Retina (tissue), 1 donor: Measurements from ENCODE around the gene CLDN24.

ENCODE experiments used
- DNase-seq: peaks from one replicate; pipeline ENCODE4 v3.0.0-alpha.2; 2016

The CLDN24 gene

DNA sequence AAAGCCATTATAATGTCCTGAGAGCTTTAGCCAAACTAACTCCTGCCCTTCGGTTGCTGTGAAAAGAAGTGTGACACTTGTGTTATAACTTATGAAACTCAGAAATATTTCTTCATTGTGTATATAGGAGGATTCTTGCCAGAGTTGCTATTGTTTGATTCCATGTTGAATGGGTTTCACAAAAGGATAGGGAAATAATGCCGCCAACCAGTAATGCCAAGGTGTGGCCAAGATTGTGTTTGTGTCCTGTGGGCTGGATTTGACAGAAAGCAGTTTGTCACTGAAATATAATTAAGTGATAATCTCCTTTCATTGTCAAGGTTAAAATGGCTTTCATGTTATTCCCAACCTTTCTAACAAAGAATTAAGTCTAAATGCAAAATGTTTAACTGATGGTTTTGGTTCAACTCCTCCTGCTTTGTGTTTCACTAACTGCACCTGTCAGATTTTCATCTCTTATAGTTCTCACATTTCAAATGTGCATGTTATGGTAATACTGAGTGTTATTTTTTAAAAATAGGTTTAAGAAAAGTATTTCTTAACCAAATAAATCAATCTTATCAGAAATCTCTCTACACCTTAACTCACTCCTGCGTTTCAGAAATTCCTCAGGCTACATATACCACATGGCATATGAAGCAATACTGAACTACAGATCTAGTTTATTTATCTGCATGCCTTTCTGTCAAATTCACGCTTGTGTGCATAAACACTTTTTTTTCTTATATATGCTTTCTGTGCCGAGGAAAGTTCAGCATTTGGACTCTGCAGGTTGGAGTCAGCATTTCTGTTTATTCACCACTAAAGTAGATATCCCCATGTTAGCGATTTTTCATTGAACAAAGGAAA is 1.8 kb downstream of the CLDN24 start, which contains the start of gene CLDN22:
TSS of gene CLDN22 (minus strand) at position 66 of the 849 bp plus-strand sequence. CDS start at position 8, 58 bp downstream.
- DNase-seq = no peak

- no peak for DNase-seq
Observed at GRCh38 chr4:183318656-183319055, 3.6 kb downstream of the CLDN24 start.

DNA sequence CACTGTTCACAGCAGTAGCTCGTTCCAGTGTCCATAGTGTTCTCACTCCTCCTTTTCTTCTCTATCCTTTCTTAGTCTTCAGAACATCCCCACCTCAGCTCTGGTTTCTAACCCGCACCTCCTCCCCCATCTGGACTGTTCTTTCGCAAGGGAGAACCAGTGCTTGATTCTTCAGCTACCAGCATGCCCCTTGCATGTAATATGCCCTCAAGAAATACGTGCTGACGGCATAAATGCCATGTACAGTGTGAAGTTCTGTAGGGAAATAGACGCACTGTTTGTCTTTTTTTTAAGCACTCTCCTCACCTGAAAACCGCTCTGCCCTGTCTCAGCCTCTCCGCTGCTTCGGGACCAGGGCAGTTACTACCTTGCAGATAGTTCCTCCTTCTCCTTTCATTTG is 7.4 kb downstream of the CLDN24 start:
- DNase-seq = no peak

DNA sequence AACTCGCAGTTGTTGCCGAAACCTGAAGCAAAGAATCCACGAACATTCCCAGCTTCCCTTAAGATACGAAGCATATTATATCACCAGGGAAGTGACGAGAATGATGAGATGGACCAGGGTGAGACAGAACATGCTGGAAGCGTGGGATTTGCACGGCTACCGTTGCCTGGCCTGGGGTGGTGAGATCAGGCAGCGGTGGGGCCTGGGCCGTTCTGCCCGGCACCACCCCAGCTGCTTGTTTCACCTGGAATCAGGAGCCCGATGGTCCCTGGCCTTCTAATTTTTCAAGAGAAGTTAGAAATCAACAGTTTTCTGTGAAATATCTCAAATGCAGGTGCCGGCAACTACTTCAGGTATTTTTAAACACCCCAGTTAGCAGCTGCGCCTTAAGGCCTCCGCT is 7.9 kb downstream of the CLDN24 start:
- no peak for DNase-seq

DNA sequence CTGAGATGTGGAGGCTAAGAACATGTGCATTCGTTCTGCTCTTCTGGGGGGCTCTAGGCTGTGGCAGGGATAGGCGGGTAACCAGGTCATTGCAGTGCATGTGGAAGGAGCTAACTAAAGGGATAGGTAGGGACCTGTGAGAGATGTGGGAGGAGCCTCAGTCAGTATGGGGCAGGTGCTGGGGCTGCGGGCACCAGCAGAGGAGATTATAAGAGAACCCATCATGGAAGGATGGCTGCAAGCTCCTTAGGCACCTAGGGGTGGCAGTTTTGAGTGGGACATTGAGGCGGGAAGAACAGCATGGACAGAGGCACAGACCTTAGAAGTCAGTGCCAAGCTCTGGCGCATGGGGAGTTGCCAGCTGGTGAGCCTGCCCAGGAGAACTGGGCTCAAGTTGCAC is 9.4 kb downstream of the CLDN24 start:
- no peak for DNase-seq

DNA sequence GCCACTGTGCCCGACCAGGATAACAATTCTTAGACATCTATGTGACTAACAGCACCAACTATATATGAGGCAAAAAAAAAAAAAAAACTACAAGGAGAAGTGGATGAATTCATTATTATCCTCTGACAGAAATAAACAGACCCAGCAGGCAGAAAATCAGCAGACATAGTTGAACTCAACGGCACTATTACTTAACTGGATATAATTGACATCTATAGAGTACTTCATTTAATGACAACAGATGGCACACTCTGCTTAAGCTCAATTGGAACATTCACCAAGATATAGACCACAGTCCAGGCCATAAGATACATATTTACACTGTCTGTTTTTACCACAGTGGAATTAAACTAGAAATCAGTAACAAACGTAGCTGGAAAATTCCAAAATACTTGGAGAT is 15.4 kb downstream of the CLDN24 start:
- no peak for DNase-seq

DNA sequence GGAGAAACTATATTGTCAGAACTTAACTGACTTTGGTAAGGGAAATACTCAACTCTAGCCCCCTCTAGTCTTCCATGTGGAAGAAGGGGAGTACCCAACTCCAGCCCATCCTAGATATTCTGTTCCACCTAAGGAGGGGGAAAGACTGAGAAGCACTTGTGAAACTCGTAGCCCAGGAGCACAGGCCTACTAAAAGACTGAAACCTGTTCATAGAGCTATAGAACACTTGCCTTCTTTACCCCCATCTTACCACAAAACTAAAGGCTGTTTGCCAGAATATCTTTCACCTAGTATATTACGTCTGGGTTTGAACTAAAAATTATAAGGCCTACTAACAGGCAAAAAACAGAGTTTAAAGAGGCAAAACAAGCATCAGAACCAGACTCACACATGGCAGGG is 17.7 kb downstream of the CLDN24 start:
- no peak for DNase-seq

DNA sequence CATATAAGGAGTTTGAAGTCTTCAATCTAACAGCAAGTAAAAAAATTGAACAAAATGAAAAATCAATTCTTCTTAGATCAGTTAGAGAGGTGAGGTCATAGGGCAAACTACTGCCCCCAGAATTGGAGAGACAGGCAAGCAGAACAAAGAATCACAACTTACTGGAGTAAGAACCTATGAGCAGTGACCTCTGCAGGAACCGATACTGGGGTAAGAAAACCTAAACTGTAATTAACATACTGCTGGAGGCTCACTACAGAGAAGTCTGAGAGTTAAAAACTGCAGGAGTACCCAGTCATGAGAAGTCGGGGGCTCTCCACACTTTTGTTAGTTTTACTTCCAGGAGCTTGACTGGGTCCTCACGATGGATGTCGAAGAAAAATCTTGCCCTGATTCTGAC is 18.2 kb downstream of the CLDN24 start:
- no peak for DNase-seq

DNA sequence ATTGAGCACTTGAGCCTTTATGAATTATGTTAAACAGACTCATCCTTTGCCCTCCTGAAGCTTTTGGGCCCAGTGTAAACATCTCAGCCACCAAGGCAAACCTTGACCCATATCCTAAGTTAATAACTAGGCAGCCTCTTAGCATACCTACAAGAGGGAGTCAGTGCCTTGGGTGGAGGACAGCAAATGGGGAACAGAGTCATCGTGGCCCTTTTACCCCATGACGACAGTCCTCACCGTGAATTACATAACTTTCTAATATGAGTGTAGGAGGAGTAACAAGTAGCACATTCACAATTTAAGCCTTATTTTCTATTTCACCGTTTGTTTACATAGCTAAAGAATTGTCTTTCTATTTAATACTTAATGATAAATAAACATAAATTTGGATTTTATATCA is 18.9 kb downstream of the CLDN24 start:
- no peak for DNase-seq

GRCh38 chr4:183300655-183301054 is 21.6 kb downstream of the CLDN24 start:
- no peak for DNase-seq

DNA sequence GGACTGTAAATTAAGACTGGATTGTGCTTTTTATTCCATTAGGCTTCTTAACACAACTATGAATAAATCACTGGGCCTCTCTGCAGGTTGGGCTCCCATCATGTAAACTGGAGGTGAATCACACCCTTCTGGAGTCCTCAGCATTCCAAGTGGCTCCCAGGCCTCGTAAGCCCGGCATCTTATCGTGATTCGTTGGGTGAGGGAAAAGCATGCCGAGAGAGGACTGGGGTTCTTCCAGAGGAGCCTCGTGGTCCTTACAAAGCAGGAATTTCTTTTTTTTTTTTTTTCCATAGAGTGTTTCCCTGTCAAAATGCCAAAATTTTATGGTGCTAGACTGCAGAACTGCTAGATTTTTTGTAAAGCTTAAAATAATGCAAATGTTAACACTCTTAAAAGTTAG is 22.2 kb downstream of the CLDN24 start:
- no peak for DNase-seq

- no peak for DNase-seq
Observed at GRCh38 chr4:183299464-183299863, 22.8 kb downstream of the CLDN24 start.

GRCh38 chr4:183297675-183298074 is 24.6 kb downstream of the CLDN24 start:
- no peak for DNase-seq

- DNase-seq = no peak
Observed at GRCh38 chr4:183295711-183296110, 26.5 kb downstream of the CLDN24 start.

DNA sequence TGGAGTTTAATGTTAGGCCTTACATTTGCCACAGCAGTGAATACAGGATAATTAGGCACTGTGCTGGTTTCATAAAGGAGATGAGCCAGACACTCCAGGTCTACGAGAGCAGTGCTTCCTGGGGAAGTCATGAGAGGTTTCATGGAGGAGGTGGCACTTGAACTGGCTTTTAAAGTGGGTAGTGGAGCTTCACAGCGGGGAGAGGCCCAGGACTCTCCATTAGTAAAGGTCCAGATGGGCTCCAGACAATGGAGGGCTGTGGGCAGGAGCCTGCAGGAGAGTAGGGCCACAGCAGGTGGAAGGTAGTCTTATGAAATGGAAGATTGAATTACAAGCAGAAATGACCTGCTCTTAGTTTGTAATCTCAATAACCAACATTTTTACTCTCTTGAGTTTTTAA is 31.2 kb downstream of the CLDN24 start:
- DNase-seq = no peak

GRCh38 chr4:183289688-183290087 is 32.5 kb downstream of the CLDN24 start:
- no peak for DNase-seq

DNA sequence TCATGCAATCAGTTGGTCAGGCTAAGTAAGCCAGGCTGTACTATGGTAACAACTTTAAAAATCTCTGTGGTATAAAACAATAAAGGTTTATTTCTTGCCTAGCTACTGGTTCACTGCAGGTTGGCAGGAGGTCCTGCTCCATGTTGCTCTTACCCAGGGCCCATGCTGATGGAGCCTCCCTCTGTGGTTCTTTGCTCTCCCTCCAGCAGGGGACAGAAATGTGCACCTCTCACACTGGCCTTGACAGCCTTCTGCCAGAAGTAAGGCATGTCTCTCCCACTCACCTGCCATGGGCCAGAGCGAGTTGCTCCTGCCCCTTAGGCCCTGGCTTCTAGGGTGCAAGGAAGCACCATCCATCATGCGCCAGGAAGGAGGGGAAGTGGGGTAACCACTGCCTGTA is 33.3 kb downstream of the CLDN24 start:
- DNase-seq = no peak

- no peak for DNase-seq
Observed at GRCh38 chr4:183287677-183288076, 34.5 kb downstream of the CLDN24 start.

GRCh38 chr4:183287309-183287659 is 34.9 kb downstream of the CLDN24 start:
- DNase-seq = no peak

GRCh38 chr4:183286590-183287308 is 35.5 kb downstream of the CLDN24 start:
- no peak for DNase-seq

- no peak for DNase-seq
Observed at GRCh38 chr4:183285886-183286285, 36.3 kb downstream of the CLDN24 start.

GRCh38 chr4:183284965-183285364 is 37.3 kb downstream of the CLDN24 start:
- DNase-seq = no peak

DNA sequence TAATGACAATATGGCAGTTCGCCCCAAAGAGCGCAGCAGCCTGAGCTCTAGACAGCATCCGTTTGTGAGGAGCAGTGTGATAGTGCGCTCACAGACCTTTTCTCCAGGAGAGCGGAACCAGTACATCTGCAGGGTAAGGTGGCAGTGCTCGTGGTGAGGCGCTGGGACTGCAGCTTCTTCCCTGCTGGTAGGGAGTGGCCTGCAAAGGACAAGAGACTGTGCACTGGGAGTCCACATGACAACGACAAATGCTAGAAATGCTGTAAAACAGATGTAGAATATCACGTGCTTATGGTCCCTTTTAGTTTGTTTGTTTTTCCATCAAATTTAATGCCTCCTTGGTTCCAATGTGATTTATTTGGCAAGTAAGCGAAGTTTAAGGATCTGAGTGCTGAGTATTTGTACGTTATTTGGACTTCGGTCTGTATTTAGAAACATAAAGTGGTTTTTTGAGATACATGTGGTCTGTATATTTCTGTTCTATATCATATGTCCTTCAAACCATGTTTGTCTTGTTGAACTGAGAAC is 37.9 kb downstream of the CLDN24 start:
- no peak for DNase-seq

GRCh38 chr4:183276106-183276505 is 46.1 kb downstream of the CLDN24 start:
- no peak for DNase-seq
